WTC11 (cell line): Measurements from ENCODE around the gene PDE3B. TPM values are rescaled to one million over a fixed set of nuclear protein-coding genes. Genes with fewer than 3 reads are reported as not detected.
"Not testable (repeated sequence)": the region's sequence is repeated elsewhere in the genome, so short reads cannot be mapped to it uniquely, and the experiment has no call there.

Experiments used
- ATAC-seq: fragments of 200-7000 bp; cut with Tn5 transposase; 2 replicates; pipeline ENCODE4 v1.10.0; 2021; ENCODE audit warnings: mild to moderate bottlenecking, moderate library complexity
- CTCF ChIA-PET: fragments of 300-600 bp; sonication (Branson Sonifier 250); formaldehyde crosslinking; loops from one replicate; lab custom pipeline; 2021; ENCODE audit warnings: antibody characterized with exemption; lab: Charles Lee
- POLR2A ChIA-PET: fragments of 350-600 bp; sonication (Branson Sonifier 250); formaldehyde crosslinking; loops from one replicate; lab custom pipeline; 2021; ENCODE audit warnings: antibody characterized with exemption; lab: Charles Lee
- DNase-seq: peaks from one replicate; pipeline ENCODE4 v3.0.0; 2021; ENCODE audit warnings: low spot score
- H3K27ac Mint-ChIP-seq: 2 replicates; pipeline ENCODE4 v1.8.0; 2021; ENCODE audit warnings: mixed read lengths
- H3K27me3 Mint-ChIP-seq: 2 replicates; pipeline ENCODE4 v1.8.0; 2021; ENCODE audit warnings: low read depth, mild to moderate bottlenecking, moderate library complexity, mixed read lengths
- H3K36me3 Mint-ChIP-seq: 2 replicates; pipeline ENCODE4 v1.8.0; 2021; ENCODE audit warnings: mixed read lengths
- H3K4me1 Mint-ChIP-seq: 2 replicates; pipeline ENCODE4 v1.8.0; 2022; ENCODE audit warnings: mixed read lengths
- H3K4me3 Mint-ChIP-seq: 2 replicates; pipeline ENCODE4 v1.8.0; 2021; ENCODE audit warnings: mild to moderate bottlenecking, moderate library complexity, mixed read lengths
- H3K9me3 Mint-ChIP-seq: 2 replicates; pipeline ENCODE4 v1.8.0; 2021; ENCODE audit warnings: mixed read lengths
- CDX4 ChIP-seq: fragments of 250-450 bp; sonication (Bioruptor Pico); IDR thresholded peaks from 2 replicates; pipeline ENCODE4 v1.9.0; 2021; ENCODE audit warnings: moderate library complexity, mild to moderate bottlenecking, inconsistent platforms, borderline replicate concordance
- CREM ChIP-seq: sonication (generic); formaldehyde crosslinking; IDR thresholded peaks from 2 replicates; pipeline ENCODE4 v1.8.1; 2022; ENCODE audit warnings: mild to moderate bottlenecking, missing genetic modification reagents, moderate library complexity
- FOXK1 ChIP-seq: sonication (generic); formaldehyde crosslinking; IDR thresholded peaks from 2 replicates; pipeline ENCODE4 v1.8.0; 2022; ENCODE audit warnings: mild to moderate bottlenecking, moderate library complexity, missing genetic modification reagents
- GABPB1 ChIP-seq: sonication (generic); formaldehyde crosslinking; IDR thresholded peaks from 2 replicates; pipeline ENCODE4 v1.8.1; 2023; ENCODE audit warnings: mild to moderate bottlenecking, missing genetic modification reagents
- NR1H2 ChIP-seq: sonication (generic); formaldehyde crosslinking; IDR thresholded peaks from 2 replicates; pipeline ENCODE4 v1.9.0; 2021; ENCODE audit warnings: mild to moderate bottlenecking, moderate library complexity, missing genetic modification reagents
- SMAD3 ChIP-seq: sonication (generic); formaldehyde crosslinking; IDR thresholded peaks from 2 replicates; pipeline ENCODE4 v1.8.0; 2022; ENCODE audit warnings: missing genetic modification reagents, mild to moderate bottlenecking, borderline replicate concordance
- SOX15 ChIP-seq: fragments of 250-450 bp; sonication (Bioruptor Pico); IDR thresholded peaks from 2 replicates; pipeline ENCODE4 v1.9.0; 2021; ENCODE audit warnings: mild to moderate bottlenecking
- TEAD4 ChIP-seq: sonication (generic); formaldehyde crosslinking; IDR thresholded peaks from 2 replicates; pipeline ENCODE4 v1.8.0; 2022; ENCODE audit warnings: mild to moderate bottlenecking, missing genetic modification reagents
- ZMAT4 ChIP-seq: fragments of 250-450 bp; sonication (Bioruptor Pico); IDR thresholded peaks from 2 replicates; pipeline ENCODE4 v1.9.0; 2021; ENCODE audit warnings: mild to moderate bottlenecking
- ZNF121 ChIP-seq: sonication (generic); formaldehyde crosslinking; IDR thresholded peaks from 2 replicates; pipeline ENCODE4 v1.8.0; 2023; ENCODE audit warnings: missing genetic modification reagents
- ZNF281 ChIP-seq: sonication (generic); formaldehyde crosslinking; IDR thresholded peaks from 2 replicates; pipeline ENCODE4 v1.8.0; 2023; ENCODE audit warnings: mild to moderate bottlenecking, missing genetic modification reagents
- ZNF317 ChIP-seq: sonication (generic); formaldehyde crosslinking; IDR thresholded peaks from 2 replicates; pipeline ENCODE4 v1.8.1; 2023; ENCODE audit warnings: low read depth, mild to moderate bottlenecking, moderate library complexity, missing genetic modification reagents, borderline replicate concordance
- ZNF396 ChIP-seq: fragments of 250-450 bp; sonication (Bioruptor Pico); IDR thresholded peaks from 2 replicates; pipeline ENCODE4 v1.8.0; 2021; ENCODE audit warnings: mild to moderate bottlenecking, moderate library complexity, borderline replicate concordance
- ZNF416 ChIP-seq: fragments of 250-450 bp; sonication (Bioruptor Pico); IDR thresholded peaks from 2 replicates; pipeline ENCODE4 v1.9.0; 2021; ENCODE audit warnings: mild to moderate bottlenecking, inconsistent platforms
- ZNF512 ChIP-seq: sonication (generic); formaldehyde crosslinking; IDR thresholded peaks from 2 replicates; pipeline ENCODE4 v1.8.1; 2022; ENCODE audit warnings: missing genetic modification reagents, borderline replicate concordance
- total RNA-seq: library from RNA; stranded (reverse); gene quantifications from 3 replicates; pipeline ENCODE4 v1.2.3, GENCODE V29; 2021
- TF ChIP-seq, protein P1 (sequence below): sonication (generic); formaldehyde crosslinking; conservative IDR thresholded peaks from 2 replicates; pipeline ENCODE4 v1.8.1; 2023; ENCODE audit warnings: mild to moderate bottlenecking, low read depth, missing genetic modification reagents, moderate library complexity
- TF ChIP-seq, protein P2 (sequence below): sonication (generic); formaldehyde crosslinking; IDR thresholded peaks from 2 replicates; pipeline ENCODE4 v1.8.1; 2023; ENCODE audit warnings: mild to moderate bottlenecking, missing genetic modification reagents

PDE3B gene
- total RNA-seq, 1 experiment from 2014 or later: 9.6 TPM

GRCh38 chr11:14687943-14688627 lies 44.5 kb downstream of the PDE3B start (continued):
- TF ChIP-seq, protein P1, sequence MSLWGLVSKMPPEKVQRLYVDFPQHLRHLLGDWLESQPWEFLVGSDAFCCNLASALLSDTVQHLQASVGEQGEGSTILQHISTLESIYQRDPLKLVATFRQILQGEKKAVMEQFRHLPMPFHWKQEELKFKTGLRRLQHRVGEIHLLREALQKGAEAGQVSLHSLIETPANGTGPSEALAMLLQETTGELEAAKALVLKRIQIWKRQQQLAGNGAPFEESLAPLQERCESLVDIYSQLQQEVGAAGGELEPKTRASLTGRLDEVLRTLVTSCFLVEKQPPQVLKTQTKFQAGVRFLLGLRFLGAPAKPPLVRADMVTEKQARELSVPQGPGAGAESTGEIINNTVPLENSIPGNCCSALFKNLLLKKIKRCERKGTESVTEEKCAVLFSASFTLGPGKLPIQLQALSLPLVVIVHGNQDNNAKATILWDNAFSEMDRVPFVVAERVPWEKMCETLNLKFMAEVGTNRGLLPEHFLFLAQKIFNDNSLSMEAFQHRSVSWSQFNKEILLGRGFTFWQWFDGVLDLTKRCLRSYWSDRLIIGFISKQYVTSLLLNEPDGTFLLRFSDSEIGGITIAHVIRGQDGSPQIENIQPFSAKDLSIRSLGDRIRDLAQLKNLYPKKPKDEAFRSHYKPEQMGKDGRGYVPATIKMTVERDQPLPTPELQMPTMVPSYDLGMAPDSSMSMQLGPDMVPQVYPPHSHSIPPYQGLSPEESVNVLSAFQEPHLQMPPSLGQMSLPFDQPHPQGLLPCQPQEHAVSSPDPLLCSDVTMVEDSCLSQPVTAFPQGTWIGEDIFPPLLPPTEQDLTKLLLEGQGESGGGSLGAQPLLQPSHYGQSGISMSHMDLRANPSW (CRISPR knock-in tag): no peak
- no peak for TF ChIP-seq ZNF317 (CRISPR knock-in tag)
- no peak for TF ChIP-seq ZNF121 (CRISPR knock-in tag)

DNA sequence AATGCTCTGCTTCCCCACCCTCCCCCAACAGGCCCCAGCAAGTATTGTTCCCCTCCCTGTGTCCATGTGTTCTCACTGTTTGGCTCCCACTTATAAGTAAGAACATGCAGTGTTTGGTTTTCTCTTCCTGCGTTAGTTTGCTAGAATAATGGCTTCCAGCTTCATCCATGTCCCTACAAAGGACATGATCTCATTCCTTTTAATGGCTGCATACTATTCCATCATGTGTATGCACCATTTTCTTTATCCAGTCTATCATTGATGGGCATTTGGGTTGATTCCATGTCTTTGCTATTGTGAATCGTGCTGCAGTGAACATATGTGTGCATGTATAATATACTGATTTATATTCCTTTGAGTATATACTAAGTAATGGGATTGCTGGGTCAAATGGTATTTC lies 52.1 kb downstream of the PDE3B start:
- H3K4me3 Mint-ChIP-seq, ATAC-seq, CTCF ChIA-PET, POLR2A ChIA-PET, H3K27ac Mint-ChIP-seq, H3K27me3 Mint-ChIP-seq, DNase-seq, H3K4me1 Mint-ChIP-seq: not testable (repeated sequence)
- H3K9me3 Mint-ChIP-seq: peaks cover 34% of the 10 kb centered on the region
- H3K36me3 Mint-ChIP-seq: peaks cover 13% of the 10 kb centered on the region

DNA sequence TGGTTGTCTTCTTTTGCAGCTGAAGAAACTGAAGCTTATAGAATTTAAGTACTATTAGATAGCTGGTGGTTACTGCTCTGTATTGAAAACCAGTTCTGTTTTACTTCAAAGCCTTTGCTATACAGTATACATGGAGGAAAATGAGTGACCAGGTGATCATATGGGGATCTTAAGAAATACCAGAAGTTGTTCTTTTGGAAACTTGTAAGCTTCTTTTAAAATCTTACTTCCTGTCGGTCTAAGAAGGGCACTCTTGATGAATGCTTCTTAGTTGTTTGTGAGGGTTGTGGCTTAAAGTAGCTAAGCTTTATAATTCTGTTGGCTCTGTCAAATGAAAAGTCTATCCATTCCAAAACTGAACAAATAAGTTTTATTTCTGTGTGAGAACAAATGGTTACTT lies 55.2 kb downstream of the PDE3B start:
- H3K9me3 Mint-ChIP-seq: peaks cover 32% of the 10 kb centered on the region
- peaks cover 5% of the 10 kb centered on the region; the same call in 1 of the 2 replicates for H3K4me1 Mint-ChIP-seq
- CTCF ChIA-PET: interaction anchor here (1.5 kb wide), 1 partner anchor 162 kb away, joined by 3 read pairs; no protein-coding TSS in a partner anchor
- H3K27ac Mint-ChIP-seq: no peak overlapping the region
- H3K27me3 Mint-ChIP-seq: no peaks in the 10 kb centered on the region; the same call in 1 of the 2 replicates
- no peak overlapping the region for H3K4me3 Mint-ChIP-seq
- POLR2A ChIA-PET: no interaction called here
- ATAC-seq: no peak
- DNase-seq: no peak
- H3K36me3 Mint-ChIP-seq: peaks cover 23% of the 10 kb centered on the region
- no peak for TF ChIP-seq ZNF396 (CRISPR knock-in tag)
- no peak for TF ChIP-seq ZNF121 (CRISPR knock-in tag)
- TF ChIP-seq SOX15 (CRISPR knock-in tag): no peak
- TF ChIP-seq CREM: no peak
- TF ChIP-seq, protein P2, sequence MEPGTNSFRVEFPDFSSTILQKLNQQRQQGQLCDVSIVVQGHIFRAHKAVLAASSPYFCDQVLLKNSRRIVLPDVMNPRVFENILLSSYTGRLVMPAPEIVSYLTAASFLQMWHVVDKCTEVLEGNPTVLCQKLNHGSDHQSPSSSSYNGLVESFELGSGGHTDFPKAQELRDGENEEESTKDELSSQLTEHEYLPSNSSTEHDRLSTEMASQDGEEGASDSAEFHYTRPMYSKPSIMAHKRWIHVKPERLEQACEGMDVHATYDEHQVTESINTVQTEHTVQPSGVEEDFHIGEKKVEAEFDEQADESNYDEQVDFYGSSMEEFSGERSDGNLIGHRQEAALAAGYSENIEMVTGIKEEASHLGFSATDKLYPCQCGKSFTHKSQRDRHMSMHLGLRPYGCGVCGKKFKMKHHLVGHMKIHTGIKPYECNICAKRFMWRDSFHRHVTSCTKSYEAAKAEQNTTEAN (CRISPR knock-in tag): no peak
- no peak for TF ChIP-seq NR1H2
- no peak for TF ChIP-seq FOXK1
- no peak for TF ChIP-seq ZMAT4 (CRISPR knock-in tag)
- no peak for TF ChIP-seq ZNF512 (CRISPR knock-in tag)

DNA sequence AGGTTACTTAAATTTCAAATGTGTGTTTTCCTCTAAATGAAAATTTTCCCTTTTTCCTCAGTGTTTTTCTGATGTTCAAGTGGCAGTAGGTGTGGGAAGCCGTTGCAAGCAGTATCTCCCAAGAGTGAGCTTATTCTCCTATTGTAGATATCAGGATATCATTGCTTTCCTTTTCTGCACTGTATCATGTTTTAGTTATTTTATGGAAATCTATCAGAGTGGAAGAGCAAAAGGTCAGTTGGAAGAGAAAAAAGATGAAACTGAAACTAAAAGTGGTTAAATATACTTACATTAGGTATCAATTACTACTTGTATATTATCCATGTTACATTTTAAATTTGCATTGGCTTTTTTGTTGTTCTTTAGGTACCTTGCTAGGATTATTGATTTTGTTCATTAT lies 57.0 kb downstream of the PDE3B start:
- no peak for DNase-seq
- H3K4me3 Mint-ChIP-seq: no peak overlapping the region
- no peak for ATAC-seq
- peaks cover 5% of the 10 kb centered on the region; the same call in 1 of the 2 replicates for H3K4me1 Mint-ChIP-seq
- H3K27ac Mint-ChIP-seq: no peak overlapping the region
- H3K9me3 Mint-ChIP-seq: peaks cover 35% of the 10 kb centered on the region
- ChIA-PET POLR2A (no interaction called here), CTCF (no interaction called here)
- H3K36me3 Mint-ChIP-seq: peaks cover 24% of the 10 kb centered on the region
- H3K27me3 Mint-ChIP-seq: no peaks in the 10 kb centered on the region; the same call in 1 of the 2 replicates
- no peak for TF ChIP-seq ZNF396 (CRISPR knock-in tag)
- TF ChIP-seq ZNF281 (CRISPR knock-in tag): no peak
- no peak for TF ChIP-seq ZNF416 (CRISPR knock-in tag)
- no peak for TF ChIP-seq TEAD4
- no peak for TF ChIP-seq ZNF121 (CRISPR knock-in tag)
- TF ChIP-seq SMAD3: no peak
- TF ChIP-seq ZNF512 (CRISPR knock-in tag): no peak
- no peak for TF ChIP-seq GABPB1 (CRISPR knock-in tag)
- TF ChIP-seq CDX4 (CRISPR knock-in tag): no peak
